LNCaP clone FGC (cell line): ENCODE results near the gene SLC34A1.

Experiments used
- DNase-seq: peaks from one replicate; pipeline ENCODE4 v3.0.0-alpha.2; 2011; ENCODE audit warnings: low read depth
- H3K4me3 ChIP-seq: 2 replicates; pipeline ENCODE4 v1.5.1; 2011; ENCODE audit warnings: mild to moderate bottlenecking, low read depth, low read length, control low read depth
- CTCF ChIP-seq: IDR thresholded peaks from 2 replicates; pipeline ENCODE4 v1.5.1; 2012; ENCODE audit warnings: mild to moderate bottlenecking; ENCODE audit not compliant: control insufficient read depth, insufficient read depth; ENCODE audit errors: extremely low read depth

SLC34A1 gene

GRCh38 chr5:177404641-177405179 lies 20.5 kb downstream of the SLC34A1 start:
- H3K4me3 ChIP-seq: peak overlapping the region; percentile 69
- no peak for DNase-seq
- TF ChIP-seq CTCF: no peak

GRCh38 chr5:177405312-177405711 lies 21.1 kb downstream of the SLC34A1 start:
- no peak for TF ChIP-seq CTCF
- no peak overlapping the region for H3K4me3 ChIP-seq
- no peak for DNase-seq

GRCh38 chr5:177405805-177406204 lies 21.6 kb downstream of the SLC34A1 start:
- no peak overlapping the region for H3K4me3 ChIP-seq

DNA sequence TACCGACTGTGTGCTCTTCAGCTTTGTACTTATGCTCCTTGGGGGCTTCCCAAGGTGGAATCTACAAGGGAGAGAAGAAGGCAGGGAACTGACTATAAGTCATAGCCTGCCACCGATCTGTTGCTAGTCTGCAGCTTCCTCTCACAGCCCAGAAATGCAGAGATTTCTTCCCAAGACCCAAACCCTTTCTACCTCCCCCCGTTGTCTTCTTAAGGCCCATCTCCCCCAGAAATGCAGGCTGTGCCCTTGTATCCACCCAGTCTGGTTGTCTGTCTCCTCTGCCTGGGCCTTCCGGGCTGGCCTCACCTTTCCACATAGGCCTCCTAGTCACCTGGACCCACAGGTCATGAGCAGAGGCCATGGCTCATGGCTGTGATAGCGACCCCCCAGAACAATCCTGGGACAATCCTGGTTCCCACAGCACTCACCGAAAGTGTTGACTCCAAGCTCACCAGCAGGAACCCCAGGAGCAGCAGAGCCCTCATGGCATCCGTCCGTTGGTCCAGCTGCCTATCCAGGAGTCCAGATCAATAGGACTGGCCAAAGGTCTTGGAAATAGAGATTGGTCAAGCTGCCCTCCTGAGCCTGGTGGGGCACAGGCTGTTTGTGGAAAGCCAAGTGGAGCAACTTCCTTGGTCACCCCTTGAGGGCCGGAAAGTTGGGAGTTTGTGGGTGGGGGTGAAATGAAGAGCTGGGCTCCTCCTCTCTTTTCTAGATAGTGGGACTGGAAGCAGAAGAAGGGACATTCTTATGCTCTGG lies 25.0 kb downstream of the SLC34A1 start, which contains the start of gene F12:
Gene F12 (minus strand): TSS at position 522 of the 759 bp plus-strand sequence. CDS start 37 bp downstream, at position 485.
- no peak for TF ChIP-seq CTCF
- no peak within 1 kb of the TSS for H3K4me3 ChIP-seq
- DNase-seq: no peak

More at GRCh38 chr5:177405805-177406204, 21.6 kb downstream of the SLC34A1 start:
- no peak for DNase-seq
- no peak for TF ChIP-seq CTCF

DNA sequence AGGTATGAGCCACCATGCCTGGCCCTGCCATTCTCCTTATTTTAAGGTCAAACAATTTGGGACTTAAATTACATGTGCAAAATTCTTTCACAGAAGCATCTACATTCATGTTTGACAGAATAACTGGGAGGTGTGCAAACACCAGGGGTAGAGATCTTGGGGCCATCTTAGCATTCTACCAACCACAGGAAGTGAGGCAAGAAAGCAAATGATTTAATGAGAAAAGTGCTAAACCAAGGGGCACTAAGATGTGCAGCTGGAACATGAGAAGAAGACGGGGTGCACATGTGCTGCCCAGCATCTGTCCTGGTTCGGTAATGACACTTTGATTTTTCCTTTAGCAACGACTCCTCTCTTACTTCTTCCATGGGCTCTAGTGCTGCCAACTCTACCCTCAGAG lies 26.3 kb downstream of the SLC34A1 start:
- TF ChIP-seq CTCF: no peak
- DNase-seq: no peak
- no peak overlapping the region for H3K4me3 ChIP-seq

DNA sequence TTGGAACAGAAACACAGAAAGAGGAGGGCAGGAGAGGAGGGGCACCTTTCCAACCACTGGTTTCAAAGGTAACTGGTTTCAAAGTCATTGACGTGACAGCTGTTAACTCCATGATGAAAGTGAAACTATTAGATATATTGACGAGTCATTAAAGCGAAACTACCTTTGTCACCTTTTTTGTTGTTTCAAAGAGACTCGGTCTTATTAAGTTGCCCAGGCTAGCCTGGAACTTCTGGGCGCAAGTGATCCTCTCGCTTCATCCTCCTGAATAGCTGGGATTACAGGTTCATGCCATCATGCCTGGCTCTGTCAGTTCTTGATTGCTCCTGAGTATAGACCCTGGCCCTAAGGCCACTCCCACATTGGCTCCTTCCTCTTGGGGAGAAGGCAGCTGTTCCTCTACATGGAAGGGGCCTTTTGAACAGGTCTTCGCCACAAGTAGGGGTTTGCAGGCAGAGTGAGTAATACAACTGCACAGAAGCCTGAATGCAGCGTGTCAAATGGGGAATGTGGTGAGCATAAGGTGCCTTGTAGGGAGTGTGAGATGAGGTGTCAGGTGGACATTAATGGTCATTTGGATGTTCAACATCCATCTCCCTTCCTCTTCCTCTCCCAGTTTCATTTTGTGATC lies 28.5 kb downstream of the SLC34A1 start:
- no peak overlapping the region for H3K4me3 ChIP-seq
- TF ChIP-seq CTCF: no peak
- DNase-seq: no peak
